Hypothalamus (tissue), 51 donors: Measurements from ENCODE around the gene TCERG1L.
A peak's percentile ranks its signal among the peaks of the same experiment; 100 is the strongest.

Experiments used
- DNase-seq, 51 donors: peaks; one replicate each; lab custom pipeline; 2025; lab: John Stamatoyannopoulos, UW

TCERG1L gene

GRCh38 chr10:131056091-131056579 is 255.4 kb downstream of the TCERG1L start:
- DNase-seq = no peak

- DNase-seq = no peak
These were observed 256.1 kb downstream of the TCERG1L start for GRCh38 chr10:131055437-131055836.

GRCh38 chr10:131053192-131053591 is 258.3 kb downstream of the TCERG1L start:
- DNase-seq = no peak

- DNase-seq = no peak
These were observed 261.3 kb downstream of the TCERG1L start for GRCh38 chr10:131050162-131050766.

- DNase-seq = peak in 3 of 51 donors; percentile 12 to 36 (median 18)
These were observed 262.5 kb downstream of the TCERG1L start for GRCh38 chr10:131049016-131049415.

- DNase-seq = no peak
These were observed 262.9 kb downstream of the TCERG1L start for GRCh38 chr10:131048606-131049005.

GRCh38 chr10:131047501-131047900 is 264.0 kb downstream of the TCERG1L start:
- no peak for DNase-seq

GRCh38 chr10:131046194-131046593 is 265.3 kb downstream of the TCERG1L start:
- no peak for DNase-seq

- peak in 2 of 51 donors; percentile 5 to 11 for DNase-seq
These were observed 267.0 kb downstream of the TCERG1L start for GRCh38 chr10:131044379-131045111.

- DNase-seq = no peak
These were observed 268.4 kb downstream of the TCERG1L start for GRCh38 chr10:131043039-131043691.
